Suppressor macrophage treated with lipopolysaccharide for 1 hour (primary cell): ENCODE data around the gene URM1.

Experiments used
- DNase-seq, 3 donors: peaks; one replicate each; pipeline ENCODE4 v3.0.0-alpha.2; 2020 to 2022

The URM1 gene

DNA sequence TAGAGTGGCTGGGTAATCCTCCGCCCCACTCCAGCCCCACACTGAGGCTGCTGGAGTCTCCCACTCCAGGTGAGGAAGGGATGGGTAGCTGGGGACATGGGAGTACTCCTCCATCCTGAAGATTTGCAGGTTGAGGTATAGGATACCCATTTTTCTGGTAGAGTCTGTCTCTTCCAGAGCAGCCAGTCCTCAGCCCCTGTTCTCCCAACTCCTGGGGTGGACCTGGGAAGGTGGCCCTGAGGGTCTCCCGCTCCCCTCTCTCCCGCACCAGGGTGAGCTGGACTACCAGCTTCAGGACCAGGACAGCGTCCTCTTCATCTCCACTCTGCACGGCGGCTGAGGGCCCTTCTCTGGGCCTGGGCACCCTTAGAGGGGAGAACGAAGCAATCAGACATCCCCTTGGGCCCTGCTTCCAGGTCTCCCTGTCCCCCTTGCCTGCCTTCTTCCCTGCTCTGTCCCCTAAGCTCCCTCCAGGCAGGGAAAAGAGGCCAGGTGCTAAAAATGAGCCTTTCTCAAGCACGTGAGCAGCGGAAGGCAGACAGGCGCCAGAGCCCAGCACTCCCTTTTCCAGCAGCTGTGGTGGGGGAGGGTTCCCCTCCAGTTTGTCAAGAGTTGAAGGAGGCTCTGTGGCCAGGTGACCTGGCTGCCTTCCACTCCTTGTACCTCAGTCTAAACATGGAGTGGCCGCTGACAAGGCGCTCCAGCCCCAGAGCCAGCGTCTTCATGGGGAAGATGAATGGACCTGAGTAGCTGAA, 18.4 kb downstream of the URM1 start:
- DNase-seq = no peak

DNA sequence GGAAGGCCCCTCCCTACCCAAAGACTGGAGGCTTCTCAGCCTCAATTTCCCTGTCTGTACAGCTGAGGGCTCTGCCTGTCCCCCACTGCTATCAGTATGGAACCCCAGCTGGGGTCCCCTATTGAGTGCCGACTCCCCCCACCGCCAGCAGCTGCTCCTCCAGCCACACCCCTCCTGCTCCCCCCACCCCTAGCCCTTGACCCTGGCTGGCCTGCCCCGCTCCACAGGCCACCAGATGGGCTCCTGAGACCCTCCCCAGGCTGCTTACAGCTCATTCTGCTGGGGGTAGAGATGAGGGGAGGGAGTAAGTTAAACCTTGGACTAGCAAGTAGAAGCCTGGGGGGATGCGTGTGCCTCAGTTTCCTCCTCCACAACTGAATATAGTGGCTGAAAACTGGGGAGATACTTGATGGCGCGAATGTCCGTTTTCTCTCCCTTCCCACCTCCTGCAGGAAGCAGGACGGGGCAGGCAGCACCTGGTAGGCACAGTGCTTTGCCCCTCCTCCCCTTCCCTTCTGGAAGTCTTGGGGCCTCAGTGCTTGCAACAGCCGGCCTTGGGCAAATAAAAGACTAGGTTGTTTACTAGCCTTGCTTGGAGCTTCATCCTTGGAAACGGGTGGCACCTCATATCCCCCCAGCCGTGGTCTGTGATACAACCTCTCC, 19.1 kb downstream of the URM1 start:
- DNase-seq = no peak

DNA sequence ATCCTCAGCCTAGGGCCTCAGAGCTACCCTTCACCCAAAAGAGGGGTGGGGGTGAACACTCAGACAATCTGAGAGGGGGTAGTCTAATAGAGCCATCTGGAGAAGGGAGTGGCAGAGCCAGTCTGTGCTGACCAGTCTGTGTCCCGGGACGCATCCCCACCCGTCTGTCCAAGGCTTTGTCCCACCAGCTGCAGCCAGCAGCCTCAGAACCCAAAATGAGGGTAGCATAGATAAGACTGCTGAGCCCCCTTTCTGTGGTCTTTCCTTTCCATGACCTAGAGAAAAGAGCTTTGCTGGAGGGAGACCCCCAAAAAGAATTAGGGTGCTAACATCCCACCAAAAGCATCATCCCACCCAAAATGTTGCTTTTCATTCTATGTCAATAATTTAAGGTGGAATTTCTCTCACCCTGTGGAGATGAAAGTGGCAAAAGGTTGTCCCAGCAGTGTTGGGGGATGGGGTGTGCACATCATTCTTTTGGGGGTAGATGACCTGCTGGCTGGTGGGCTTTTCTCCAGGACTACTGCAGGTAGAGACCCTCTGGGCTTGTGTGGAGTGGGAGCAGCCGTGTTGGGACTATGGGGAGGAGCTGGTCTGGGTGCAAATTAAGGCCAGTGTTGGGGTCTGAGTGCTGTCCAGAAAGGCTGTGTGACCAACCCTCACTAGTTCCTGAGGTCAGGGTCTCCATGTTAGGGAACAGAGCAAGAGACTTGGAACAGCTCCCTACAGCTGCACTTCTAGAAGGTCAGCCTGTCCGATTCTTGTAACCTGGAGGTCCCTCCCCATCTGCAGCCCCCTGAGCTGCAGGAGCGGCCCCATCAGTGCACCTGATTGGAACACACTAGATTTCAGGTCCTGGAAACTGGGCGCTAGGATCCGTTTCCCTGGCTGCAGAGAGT, 19.9 kb downstream of the URM1 start:
- DNase-seq = no peak

DNA sequence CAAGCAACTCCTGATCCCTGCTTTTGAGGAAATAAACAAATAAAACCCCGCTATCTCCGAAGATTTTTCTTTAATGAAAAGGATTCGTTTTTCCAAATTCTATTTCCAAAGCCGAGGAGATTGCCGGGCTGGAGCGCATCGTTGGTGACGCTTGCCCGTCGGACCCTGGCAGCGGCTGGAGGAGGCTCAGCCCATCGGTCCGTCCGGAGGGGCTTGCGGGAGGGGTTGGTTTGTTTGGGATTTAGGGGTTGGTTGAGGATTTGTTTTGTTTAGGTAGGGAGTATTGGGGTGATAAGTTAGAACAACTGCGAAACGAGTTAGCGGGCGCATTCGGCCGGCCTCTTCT, 20.8 kb downstream of the URM1 start:
- DNase-seq = no peak

DNA sequence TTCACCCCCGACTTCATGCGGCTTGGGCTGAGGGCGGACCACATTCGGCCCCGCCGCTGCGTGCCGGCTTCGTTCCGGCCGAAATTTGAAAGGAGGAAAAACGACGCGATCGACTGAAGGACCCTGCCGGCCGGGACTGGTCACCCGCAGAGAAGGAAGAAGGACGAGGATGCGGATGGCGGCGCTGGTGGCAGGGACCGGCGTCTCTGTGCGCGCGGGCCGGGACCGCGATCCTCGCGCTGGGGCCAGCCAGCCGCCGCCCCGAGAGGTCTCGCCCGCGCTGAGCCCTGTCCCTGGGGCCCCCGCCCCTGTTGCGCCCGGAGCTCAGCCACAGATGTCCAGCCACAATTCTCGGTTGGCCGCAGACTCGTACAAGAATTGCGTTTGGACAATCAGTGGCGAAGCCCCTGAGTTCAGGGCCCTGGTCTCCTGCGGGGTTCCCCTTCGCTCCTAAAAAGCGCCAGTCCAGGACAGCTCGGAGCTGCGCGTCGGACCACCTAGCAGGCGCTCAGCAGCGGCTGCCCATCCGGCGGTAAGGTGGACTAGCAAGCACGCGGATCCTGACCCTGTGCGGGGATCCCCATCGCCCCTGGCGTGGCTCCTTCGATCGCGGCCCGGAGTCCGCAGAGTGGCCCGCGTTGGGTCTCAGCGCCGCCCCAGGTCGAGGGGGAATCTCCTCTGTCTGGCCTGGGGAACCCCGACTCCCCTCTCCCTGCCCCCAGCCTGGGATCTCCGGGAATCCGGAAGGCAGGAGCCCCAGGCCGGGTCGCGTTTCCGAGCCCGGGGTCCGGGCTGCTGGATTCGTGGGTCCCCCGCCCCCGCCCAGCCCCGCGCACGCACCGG, 21.3 kb downstream of the URM1 start:
- no peak for DNase-seq

DNA sequence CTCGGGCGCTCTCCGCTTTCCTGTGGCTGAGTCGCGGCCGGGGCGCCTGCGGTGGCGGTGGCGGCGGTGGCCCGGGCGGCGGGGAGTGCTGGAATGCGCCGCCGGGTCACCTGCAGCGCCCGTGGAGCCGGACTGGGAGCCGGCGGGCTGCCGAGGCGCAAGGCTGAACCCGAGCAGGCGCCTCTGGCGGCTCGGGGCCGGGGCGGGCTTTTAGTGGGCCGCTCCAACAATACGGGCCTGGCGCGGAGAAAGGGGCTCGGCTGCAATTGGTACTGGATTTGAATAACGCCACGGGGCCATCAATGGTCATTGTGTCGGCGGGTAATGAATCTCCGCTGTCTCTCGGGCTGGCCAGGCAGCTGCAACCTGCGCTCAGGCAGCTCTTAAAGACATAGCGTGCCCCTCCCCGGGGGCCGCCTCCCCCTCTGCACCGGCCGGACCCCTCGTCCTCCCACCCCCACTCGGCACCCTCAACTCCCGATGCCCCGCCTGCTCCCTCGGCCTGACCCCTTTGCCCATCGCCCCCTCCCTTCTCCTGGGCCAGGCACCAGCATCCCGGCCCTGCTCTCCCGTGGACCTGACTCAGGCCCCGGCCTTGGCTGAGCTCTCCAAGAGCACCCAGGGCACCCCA, 22.1 kb downstream of the URM1 start:
- no peak for DNase-seq

DNA sequence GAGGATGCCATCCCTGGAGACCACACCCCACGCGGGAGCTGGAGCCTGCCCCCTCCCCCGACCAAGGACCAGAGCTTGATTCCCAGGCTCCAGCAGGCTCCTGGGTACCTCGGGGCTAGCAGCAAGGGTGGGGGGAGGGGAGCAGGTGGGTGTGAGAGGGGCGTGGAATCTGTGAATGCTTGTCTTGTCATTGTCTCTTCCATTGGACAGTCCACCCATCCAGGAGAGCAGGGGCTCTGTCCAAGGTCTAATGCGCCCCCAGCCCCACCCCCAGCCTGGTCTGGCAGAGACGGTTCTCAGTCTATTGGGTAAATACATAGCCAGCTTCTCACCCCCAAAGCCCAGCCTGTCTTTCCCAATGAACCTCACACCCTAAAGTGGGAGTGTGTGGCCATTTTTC, 22.8 kb downstream of the URM1 start:
- DNase-seq = no peak

DNA sequence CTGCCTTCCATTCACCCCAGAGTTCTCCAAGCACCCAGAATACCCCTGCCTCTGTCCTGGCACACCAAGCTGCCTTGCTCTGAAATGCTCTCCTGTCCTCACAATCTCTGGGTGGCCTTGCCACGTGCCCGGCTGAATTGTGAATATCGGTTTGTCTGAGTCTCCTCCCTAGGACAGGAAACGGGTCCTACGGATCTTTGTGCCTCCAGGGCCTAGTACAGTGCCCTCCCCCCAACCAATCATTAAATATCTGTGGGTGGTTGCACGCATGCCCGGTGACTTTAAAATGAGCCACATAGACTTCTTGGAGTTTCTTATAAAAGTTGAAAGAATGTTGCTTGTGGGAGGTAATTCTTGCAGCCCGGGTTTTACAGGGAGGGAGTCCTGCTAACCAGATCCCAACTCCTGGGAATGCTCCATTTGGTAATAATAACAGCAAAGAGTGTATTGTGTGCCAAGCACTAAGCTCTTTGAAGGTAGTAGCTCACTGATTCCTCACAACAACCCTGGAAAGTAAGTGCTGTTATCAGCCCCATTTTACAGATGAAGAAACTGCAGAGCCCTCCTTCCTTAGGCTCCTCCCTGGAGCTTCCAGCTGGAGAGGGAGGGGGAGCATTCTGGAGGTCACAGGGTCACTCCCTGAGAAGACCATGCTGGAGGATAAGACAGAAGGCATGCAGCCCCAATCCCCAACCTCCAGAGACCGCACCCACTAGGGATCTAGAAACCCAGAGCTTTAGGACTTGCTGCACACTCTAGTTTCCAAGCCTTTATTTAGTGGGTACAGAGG, 23.4 kb downstream of the URM1 start:
- DNase-seq = no peak

DNA sequence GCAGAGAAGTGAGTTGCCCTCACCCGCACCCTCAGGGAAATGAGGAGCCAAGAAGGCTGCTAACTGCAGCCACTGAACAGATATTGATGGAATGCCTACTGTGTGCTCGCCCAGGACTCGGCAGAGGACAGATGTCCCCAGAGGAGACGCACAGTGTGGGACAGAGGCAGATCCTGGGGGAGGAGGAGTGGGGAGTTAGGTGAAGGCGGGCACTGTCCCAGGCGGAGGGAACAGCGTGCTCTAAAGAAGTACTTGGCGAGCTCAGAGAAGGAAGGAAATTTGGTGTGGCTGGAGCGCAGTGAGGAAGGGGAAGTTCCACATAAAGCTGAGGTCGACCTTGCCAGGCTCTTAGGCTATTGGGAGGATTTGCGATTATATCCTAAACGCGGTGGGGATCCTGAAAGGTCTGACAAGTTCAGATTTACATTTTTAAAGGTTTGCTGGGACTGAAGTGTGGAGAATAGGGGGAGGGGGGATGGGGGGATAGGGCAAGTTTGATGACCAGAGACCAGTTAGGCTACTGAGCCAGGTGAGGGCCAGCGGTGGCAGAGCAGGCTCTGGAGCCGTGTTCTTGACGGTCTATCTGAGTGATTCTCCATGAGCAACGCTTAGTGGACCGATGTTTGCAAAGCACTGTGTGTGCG, 25.9 kb downstream of the URM1 start:
- peak; percentile 59 to 61 (median 60) for DNase-seq

DNA sequence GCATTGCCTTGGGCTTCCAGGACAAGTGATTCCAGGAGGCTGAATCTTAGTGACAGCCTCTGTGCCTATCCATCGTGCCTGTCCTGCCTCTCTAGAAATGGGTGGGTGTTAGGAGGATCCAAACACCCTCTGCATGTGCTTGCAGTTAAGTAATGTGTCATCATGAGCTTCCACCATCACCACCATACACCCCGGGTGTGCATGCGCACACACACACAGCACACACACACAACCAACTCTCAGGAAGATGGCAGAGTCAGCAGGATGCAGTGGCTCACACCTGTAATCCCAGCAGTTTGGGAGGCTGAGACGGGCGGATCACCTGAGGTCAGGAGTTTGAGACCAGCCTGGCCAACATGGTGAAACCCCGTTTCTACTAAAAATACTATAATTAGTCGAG, 26.7 kb downstream of the URM1 start:
- DNase-seq = no peak

DNA sequence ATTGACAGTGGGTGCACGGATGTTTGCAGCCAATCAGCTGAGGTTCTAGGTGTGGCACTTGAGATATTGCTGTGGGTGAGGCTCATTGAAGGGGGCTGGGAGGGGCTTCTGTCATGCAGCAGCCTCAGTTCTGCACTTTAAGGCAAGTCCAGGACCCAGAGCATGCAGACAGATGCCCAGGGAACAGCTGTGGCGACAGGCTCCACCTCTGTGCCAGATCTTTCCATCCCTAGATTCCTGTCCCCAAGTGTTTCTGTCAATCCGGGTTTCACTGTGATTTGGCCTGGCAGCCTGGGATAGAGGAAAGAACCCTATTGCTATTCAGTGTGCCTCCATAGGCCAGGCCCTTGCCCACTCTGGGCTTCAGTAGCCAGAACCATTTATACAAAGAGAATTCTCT, 28.7 kb downstream of the URM1 start:
- no peak for DNase-seq

DNA sequence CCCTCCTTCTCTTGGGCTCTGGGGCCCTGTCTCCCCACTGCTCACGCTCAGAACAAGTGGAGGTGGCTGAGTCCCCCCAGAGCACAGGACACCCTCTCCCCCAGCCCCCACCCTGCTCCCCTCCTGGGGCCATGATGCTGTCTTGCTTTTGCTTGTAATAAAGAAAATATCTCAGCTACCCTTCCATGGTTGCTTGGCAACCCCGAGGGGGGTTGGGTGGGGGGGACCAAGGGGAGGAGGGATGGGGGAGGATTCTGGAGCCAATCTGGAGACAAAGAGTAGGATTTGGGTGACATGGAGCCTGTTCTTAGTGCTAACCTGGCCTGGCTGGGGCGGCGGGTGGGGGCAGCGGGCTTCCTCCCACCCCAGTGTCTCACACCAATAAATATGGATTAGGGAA, 33.4 kb downstream of the URM1 start:
- no peak for DNase-seq

DNA sequence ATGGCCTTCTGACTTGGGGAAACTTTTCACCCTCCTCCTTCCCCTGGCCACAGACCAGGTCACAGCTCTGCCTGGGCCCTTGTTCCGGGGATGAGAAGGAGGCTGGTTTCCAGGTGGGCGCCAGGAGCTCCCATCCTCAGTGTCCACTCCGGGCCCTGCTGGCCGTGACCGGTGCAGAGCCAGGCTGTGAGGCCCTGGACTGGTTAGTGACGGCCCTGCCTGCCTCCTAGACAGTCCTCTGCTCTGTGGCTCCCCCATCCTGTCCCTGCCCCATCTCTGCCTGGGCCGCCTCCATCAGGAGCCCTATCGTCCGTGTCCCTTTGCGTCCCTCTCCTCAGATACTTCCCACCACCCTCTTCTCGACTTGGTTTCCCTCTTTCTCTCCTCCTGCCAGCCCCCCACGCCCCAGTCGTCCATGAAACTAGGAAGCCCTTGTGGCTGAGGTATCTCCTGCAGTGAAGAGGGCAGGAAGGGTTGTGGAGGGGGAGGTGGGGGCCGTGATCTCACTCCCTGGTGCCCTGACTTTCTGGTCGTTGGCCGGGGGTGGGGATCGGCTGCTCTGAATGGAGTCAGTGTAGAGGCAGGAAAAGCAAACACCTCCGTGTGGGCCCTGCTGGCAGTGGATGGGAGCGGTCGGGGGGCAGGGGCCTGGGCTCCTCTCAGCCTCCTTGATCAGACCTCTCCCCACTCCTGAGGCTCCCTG, 34.1 kb downstream of the URM1 start:
- no peak for DNase-seq

DNA sequence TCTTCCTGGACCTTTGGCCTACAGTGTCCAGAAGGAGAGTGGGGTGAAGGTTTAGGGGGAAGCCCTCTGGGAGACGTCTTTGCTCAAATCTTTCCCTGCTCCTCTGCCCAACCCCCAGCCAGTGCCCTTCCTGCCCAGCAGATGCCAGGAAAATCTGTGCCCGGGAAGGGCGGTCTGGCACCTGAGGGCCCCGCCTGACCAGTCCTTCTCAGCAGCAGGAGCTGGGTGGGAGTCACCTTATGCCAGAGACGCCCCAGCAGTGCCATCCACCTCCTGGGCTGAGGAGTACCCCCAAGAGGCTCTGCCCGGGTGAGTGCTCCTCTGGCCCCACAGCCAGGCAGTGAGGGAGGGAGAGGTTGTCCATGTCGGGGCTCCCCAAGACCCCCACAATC, 34.6 kb downstream of the URM1 start:
- no peak for DNase-seq

DNA sequence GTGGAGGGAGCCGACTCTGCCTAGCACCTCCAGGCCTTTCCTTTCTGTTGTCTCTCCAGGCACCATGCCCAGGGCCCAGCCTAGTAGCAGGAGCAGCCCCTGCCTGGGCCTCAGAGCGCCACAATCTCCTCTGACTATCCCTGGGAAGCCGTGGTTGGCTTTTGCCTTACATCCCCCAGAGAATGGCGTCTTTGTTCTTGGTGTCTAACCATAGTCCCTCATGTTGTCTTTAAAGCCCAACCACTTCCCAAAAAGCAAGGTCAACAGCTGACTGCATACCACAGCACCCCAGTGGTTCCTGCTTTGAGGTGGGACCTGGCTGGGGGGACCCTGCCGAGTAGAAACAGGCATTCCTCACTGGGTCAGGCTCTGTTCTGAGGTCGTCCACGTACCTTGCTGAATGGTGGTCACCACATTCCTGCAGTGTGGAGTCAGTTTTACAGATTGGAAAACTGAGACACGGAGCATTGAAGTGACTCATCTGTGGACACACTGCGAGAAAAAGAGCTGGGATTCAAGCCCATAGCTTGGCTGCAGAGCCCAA, 35.7 kb downstream of the URM1 start:
- DNase-seq = no peak

DNA sequence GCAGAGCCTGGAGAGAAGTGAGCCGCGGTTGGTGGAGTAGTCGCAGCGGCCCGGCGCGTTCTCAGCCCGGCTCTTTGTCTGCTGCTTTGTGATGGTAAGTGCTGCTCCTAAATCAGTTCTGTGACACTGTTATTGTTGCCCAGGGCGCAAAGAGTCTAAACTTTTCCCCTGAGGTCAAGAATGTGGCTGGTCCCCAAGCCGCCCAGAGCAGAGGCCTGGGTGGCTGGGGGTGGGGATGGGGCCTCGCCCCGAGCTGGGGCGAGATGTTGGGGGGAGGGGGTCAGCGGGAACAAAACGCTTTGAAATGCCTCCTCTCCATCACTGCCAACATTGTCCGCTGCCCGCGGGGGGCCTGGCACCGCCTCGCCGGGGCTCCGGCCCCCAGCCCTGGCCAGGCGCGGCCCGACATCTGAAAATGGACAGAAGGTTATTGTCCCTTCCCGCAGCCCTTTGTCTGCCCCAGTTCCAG, 37.8 kb downstream of the URM1 start:
- DNase-seq = no peak

DNA sequence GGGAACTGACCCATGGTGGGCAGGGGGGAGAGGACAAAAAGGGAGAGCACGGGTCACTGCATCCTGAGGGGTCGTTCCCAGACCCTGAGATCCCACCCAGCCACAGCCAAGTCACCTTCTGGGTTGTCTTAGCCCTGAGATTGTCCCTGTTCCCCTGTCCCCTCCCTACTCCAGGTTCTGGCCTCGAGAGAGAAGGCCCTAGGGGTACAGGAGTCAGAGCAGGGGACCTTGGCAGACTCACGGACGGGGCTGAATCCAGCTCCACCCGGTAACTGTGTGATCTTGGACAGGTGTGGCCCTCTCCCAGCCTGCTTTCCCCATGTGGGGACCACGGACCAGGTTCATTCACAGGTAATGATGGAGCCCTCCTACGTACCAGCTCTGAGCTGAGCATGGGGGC, 38.3 kb downstream of the URM1 start:
- DNase-seq = no peak

DNA sequence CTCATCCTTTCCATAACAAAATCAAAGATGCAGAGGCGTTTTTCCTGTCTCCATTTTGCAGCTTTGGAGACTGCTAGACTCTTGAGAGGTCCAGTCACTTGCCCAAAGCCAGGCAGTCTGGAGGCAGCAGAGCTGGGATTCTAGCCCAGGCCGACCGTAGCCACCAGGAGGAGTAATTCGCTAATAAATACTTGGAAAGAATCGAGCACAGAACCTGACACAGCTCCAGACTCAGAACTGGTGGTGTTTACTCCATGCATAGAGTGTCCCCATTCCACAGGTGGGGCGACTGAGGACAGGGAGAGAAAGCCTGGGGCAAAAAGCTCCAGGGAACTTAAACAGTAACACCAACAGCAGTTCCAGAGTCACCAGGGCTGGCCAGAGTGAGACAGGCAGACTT, 38.8 kb downstream of the URM1 start:
- peak in 1 of 3 donors; percentile 11 for DNase-seq

DNA sequence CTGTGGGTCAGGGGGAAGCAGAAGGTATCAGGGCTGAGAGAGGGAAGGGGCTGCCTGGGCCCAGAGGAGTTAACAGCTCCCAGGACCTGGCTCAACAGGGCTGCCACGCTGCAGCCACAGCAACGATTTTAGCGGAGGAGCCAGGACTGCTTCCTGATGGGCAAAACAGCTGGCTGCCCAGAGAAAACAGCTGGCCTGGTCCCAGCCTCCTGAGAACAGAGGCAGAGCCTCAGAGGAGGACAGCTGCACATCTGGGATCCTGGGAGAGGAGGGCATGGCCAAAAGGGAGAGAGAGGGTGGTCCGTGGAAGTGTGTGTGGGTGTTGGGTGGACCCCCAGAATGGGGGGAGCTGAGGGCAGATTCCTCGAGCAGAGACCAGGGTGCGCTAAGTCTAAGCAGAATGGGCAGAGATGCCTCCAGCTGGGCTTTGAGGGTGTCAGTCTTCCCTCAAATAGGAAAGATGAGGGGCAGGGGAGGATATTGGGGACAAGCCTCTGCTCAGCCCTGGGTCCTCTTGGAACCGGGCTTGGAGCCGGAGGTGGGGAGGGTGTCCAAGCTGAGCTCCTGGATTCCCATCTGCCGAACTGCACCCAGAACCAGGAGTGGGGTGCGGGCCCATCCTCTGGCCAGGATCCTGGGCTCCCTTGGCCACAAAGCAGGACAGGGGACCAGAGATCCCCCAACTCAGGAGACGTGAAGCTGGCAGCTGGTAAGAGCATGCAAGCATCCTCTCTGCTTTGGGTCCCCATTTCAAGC, 40.4 kb downstream of the URM1 start:
- DNase-seq = no peak
